ENCODE results near the gene SRSF10. TPM values are rescaled to one million over a fixed set of nuclear protein-coding genes. Genes with fewer than 3 reads are reported as not detected.
"Not testable (repeated sequence)": the region's sequence is repeated elsewhere in the genome, so short reads cannot be mapped to it uniquely, and the experiment has no call there.

Gene SRSF10
- total RNA-seq, 3 donors from 2014 or later = 85.8 to 98.0 (median 94.0) TPM

- peaks cover 21% of the 10 kb centered on the region for H3K4me1 ChIP-seq (ENCODE audit: low read depth)
Measured at GRCh38 chr1:23959461-23960290, 20.5 kb downstream of the SRSF10 start, which contains the start of gene PNRC2. PNRC2 (plus strand) TSS chr1:23959828; CDS start chr1:23961458, 1,630 bp downstream.

GRCh38 chr1:23958810-23959460, 21.2 kb downstream of the SRSF10 start:
- peaks cover 21% of the 10 kb centered on the region for H3K4me1 ChIP-seq (ENCODE audit: low read depth)
- H3K9me3 ChIP-seq = no peaks in the 10 kb centered on the region
- ATAC-seq (peak; percentile 86), DNase-seq (peak; percentile 89 to 94 (median 92))
- H3K36me3 ChIP-seq (ENCODE audit: low read depth) = no peaks in the 10 kb centered on the region
- no peak for TF ChIP-seq CTCF (IDR thresholded peaks at IDR 0.05)
- peak overlapping the region; percentile 83 for H3K4me3 ChIP-seq
- intact Hi-C loops (cut with DNase I, micrococcal nuclease) = loop anchor here in 1 of 2 donors (5.0 kb wide), 1 partner anchor 63 kb away; no protein-coding TSS in a partner anchor

More at GRCh38 chr1:23959461-23960290, 20.5 kb downstream of the SRSF10 start, which contains the start of gene PNRC2:
- intact Hi-C loops (cut with DNase I, micrococcal nuclease) = loop anchor here in 1 of 2 donors (5.0 kb wide), 1 partner anchor 63 kb away; no protein-coding TSS in a partner anchor
- Histone ChIP-seq H3K4me3 (peak within 1 kb of the TSS; percentile 83), H3K9me3 (no peaks in the 10 kb centered on the region), H3K36me3 (ENCODE audit: low read depth) (no peaks in the 10 kb centered on the region)
- TF ChIP-seq CTCF (IDR thresholded peaks at IDR 0.05) = no peak
- ATAC-seq = peak; percentile 94
- DNase-seq = peak; percentile 96 to 98 (median 97)

- not testable (repeated sequence) for H3K36me3 ChIP-seq (ENCODE audit: low read depth); H3K9me3 ChIP-seq; H3K4me3 ChIP-seq; ATAC-seq
- peaks cover 18% of the 10 kb centered on the region for H3K4me1 ChIP-seq (ENCODE audit: low read depth)
- DNase-seq = peak in 1 of 3 donors; percentile 32
- intact Hi-C loops (cut with DNase I, micrococcal nuclease) = loop anchor here in 1 of 2 donors (5.0 kb wide), 1 partner anchor 64 kb away; no protein-coding TSS in a partner anchor
Measured at GRCh38 chr1:23958040-23958809, 21.9 kb downstream of the SRSF10 start.

GRCh38 chr1:23957096-23957495, 23.0 kb downstream of the SRSF10 start:
- intact Hi-C loops (cut with DNase I, micrococcal nuclease) = loop anchor here in 1 of 2 donors (5.0 kb wide), 1 partner anchor 65 kb away; no protein-coding TSS in a partner anchor
- no peaks in the 10 kb centered on the region for H3K36me3 ChIP-seq (ENCODE audit: low read depth)
- H3K4me1 ChIP-seq (ENCODE audit: low read depth) = peaks cover 15% of the 10 kb centered on the region

GRCh38 chr1:23953020-23953419, 27.1 kb downstream of the SRSF10 start:
- TF ChIP-seq CTCF (IDR thresholded peaks at IDR 0.05) = no peak
- DNase-seq = no peak
- Histone ChIP-seq H3K9me3 (no peaks in the 10 kb centered on the region), H3K36me3 (ENCODE audit: low read depth) (no peaks in the 10 kb centered on the region), H3K4me1 (ENCODE audit: low read depth) (peaks cover 4% of the 10 kb centered on the region), H3K4me3 (no peak overlapping the region)
- no peak for ATAC-seq
- intact Hi-C loops (cut with DNase I, micrococcal nuclease) = no loop called here

More at GRCh38 chr1:23957096-23957495, 23.0 kb downstream of the SRSF10 start:
- ATAC-seq = peak; percentile 13
- no peak for TF ChIP-seq CTCF (IDR thresholded peaks at IDR 0.05)
- H3K9me3 ChIP-seq = no peaks in the 10 kb centered on the region
- DNase-seq = peak in 2 of 3 donors; percentile 60 to 81
- no peak overlapping the region for H3K4me3 ChIP-seq
